HepG2 (cell line): ENCODE data around the gene NR2F1-AS1. TPM values are rescaled to one million over a fixed set of nuclear protein-coding genes. Genes with fewer than 3 reads are reported as not detected.

Source experiments
- BHLHE40 ChIP-seq: IDR thresholded peaks from 2 replicates; pipeline ENCODE4 v1.6.1; 2011; ENCODE audit warnings: low read length, improper control_type of control experiment
- CC2D1A ChIP-seq: sonication (generic); formaldehyde crosslinking; IDR thresholded peaks from 2 replicates; pipeline ENCODE4 v1.8.1; 2023; ENCODE audit warnings: mild to moderate bottlenecking, missing genetic modification reagents
- E2F5 ChIP-seq: sonication (generic); formaldehyde crosslinking; conservative IDR thresholded peaks from 2 replicates; pipeline ENCODE4 v1.4.0; 2020; ENCODE audit warnings: missing genetic modification reagents
- HIVEP1 ChIP-seq: sonication (generic); formaldehyde crosslinking; IDR thresholded peaks from 2 replicates; pipeline ENCODE4 v1.4.0; 2020; ENCODE audit warnings: mild to moderate bottlenecking, missing genetic modification reagents
- NR1H2 ChIP-seq: sonication (generic); formaldehyde crosslinking; IDR thresholded peaks from 2 replicates; pipeline ENCODE4 v1.8.1; 2022; ENCODE audit warnings: low read depth, missing genetic modification reagents, borderline replicate concordance
- ZHX1 ChIP-seq: sonication (generic); formaldehyde crosslinking; IDR thresholded peaks from 2 replicates; pipeline ENCODE4 v1.8.1; 2022; ENCODE audit warnings: low read depth, mild to moderate bottlenecking, missing genetic modification reagents
- ZNF678 ChIP-seq: sonication (generic); formaldehyde crosslinking; IDR thresholded peaks from 2 replicates; pipeline ENCODE4 v1.4.0; 2020; ENCODE audit warnings: mild to moderate bottlenecking, missing genetic modification reagents
- ZNF773 ChIP-seq: sonication (generic); formaldehyde crosslinking; IDR thresholded peaks from 2 replicates; pipeline ENCODE4 v1.4.0; 2020; ENCODE audit warnings: missing genetic modification reagents, borderline replicate concordance
- polyA plus RNA-seq, 8 experiments: library from polyadenylated mRNA; depleted of rRNA in 3 of 8; stranded (reverse) in 7 of 8; unstranded in 1 of 8; fragments of >200 nt; fragmentation: Illumina TruSeq in 4 of 8; extraction: Trizol in 4 of 8; gene quantifications; 2 replicates each; pipeline versions ENCODE4 v1.2.1 to v1.2.3, GENCODE V29; 2011 to 2016; ENCODE audit warnings: low read depth in 4 of 8, missing spikeins in 1 of 8, mixed read lengths in 1 of 8; ENCODE audit not compliant: insufficient read depth in 1 of 8
- total RNA-seq, 5 experiments: library from RNA; depleted of rRNA; stranded (reverse); fragments of >200 nt; fragmentation: Illumina TruSeq; extraction: Trizol; gene quantifications; 2 replicates each; pipeline ENCODE4 v1.2.3, GENCODE V29; 2016; ENCODE audit warnings: low read depth in 1 of 5
- TF ChIP-seq, protein P1 (sequence below): sonication (generic); formaldehyde crosslinking; IDR thresholded peaks from 2 replicates; pipeline ENCODE4 v1.4.0; 2020; ENCODE audit warnings: mild to moderate bottlenecking, low read depth, missing genetic modification reagents

The NR2F1-AS1 gene
- total and polyA plus RNA-seq, 2 of the 13 experiments (the other 11 are each of a cell fraction or from before 2014, with no cell fraction given), result 2.8 TPM

DNA sequence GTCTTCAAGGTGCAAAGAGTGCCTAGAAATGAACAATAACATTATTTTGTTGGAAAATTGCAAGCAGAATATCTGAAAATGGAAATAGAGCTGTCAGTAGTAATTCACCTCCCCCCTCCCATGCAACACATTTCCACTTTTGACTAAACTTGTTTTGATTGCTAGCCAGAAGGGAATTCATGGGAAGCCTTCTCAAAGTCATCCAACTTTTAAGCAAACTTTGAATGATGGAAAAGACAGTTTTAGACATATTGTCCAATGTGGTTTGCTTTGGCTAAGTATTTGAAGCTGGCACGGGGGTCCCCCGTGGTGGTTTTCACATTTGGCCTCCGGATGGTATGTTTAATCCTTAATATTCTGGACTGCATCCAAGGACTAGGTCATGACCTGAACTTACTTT lies 9.5 kb upstream of the NR2F1-AS1 start (continued):
- no peak for TF ChIP-seq ZHX1
- TF ChIP-seq NR1H2 (CRISPR knock-in tag), result no peak
- no peak for TF ChIP-seq ZNF678 (CRISPR knock-in tag)
- TF ChIP-seq, protein P1, sequence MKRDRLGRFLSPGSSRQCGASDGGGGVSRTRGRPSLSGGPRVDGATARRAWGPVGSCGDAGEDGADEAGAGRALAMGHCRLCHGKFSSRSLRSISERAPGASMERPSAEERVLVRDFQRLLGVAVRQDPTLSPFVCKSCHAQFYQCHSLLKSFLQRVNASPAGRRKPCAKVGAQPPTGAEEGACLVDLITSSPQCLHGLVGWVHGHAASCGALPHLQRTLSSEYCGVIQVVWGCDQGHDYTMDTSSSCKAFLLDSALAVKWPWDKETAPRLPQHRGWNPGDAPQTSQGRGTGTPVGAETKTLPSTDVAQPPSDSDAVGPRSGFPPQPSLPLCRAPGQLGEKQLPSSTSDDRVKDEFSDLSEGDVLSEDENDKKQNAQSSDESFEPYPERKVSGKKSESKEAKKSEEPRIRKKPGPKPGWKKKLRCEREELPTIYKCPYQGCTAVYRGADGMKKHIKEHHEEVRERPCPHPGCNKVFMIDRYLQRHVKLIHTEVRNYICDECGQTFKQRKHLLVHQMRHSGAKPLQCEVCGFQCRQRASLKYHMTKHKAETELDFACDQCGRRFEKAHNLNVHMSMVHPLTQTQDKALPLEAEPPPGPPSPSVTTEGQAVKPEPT (CRISPR knock-in tag), result no peak
- no peak for TF ChIP-seq HIVEP1 (CRISPR knock-in tag)
- TF ChIP-seq CC2D1A (CRISPR knock-in tag), result no peak
- TF ChIP-seq ZNF773 (CRISPR knock-in tag), result no peak
- TF ChIP-seq E2F5, result no peak
- no peak for TF ChIP-seq BHLHE40
- TF ChIP-seq, all 625 proteins: peak for 0
